Stimulated activated CD8-positive, alpha-beta memory T cell treated with anti-CD3 and anti-CD28 coated beads, Interleukin-12 subunit alpha, Interleukin-12 subunit beta, amount 100 ng/mL, for 24 hours (primary cell): Measurements from ENCODE around the gene GFY.

ENCODE experiments used
- DNase-seq: peaks from one replicate; pipeline ENCODE4 v3.0.0-alpha.2; 2020; ENCODE audit errors: extremely low read depth

GFY gene

DNA sequence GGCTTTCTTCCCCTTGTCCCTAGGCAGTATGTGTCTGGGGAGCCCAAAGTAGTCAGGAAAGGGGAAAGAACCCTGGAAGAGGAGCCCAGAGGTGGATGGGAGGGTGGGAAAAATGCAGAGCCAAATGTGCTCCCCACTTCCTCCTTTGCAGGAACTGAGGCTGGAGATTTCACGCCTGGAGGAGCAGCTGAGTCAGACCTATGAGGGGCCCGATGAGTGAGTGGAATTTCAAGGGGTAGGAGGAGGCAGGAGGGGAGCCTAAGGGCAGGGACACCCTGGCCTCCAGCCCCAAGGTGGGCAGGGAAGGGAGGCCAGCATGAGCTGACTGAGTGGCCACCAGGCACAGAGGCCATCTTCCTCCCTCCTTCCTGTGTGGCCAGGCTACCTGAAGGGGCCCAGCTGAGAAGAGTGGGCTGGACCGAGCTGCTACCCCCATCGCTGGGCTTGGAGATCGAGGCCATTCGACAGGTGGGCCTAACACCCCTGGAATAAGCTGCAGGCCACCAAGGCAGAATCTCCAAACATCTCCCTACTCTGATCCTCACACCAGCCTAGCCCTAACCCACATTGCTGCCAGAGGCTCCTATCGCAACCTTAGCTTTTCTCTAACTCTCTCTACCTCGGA lies 16.3 kb upstream of the GFY start:
- DNase-seq = no peak

DNA sequence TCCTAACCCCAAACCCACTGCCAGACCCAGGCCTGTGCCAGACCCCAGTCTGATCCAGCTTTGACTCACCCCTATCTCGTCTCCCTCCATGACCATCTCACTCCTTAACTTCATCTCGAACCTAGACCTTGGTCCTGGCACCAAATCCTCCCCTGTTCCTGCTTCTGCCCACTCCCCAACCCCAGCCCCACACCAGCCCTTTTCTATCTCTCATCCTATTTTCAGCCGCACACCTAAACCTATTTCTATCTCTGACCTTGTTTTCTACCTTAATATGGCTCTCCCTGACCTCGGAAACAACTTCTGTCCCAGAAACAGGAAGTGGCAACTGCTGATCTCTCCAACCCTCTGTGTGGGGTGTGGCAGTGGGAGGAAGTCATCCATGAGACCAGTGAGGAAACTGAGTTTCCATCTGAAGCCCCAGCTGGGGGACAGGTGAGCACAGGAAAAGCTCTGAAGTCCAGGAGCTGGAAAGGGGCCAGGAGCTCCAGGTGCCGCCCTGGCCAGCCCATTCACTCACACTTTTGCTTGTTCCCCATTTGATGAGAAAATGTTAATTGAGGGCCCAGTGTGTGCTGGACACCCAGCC lies 15.7 kb upstream of the GFY start:
- no peak for DNase-seq

DNA sequence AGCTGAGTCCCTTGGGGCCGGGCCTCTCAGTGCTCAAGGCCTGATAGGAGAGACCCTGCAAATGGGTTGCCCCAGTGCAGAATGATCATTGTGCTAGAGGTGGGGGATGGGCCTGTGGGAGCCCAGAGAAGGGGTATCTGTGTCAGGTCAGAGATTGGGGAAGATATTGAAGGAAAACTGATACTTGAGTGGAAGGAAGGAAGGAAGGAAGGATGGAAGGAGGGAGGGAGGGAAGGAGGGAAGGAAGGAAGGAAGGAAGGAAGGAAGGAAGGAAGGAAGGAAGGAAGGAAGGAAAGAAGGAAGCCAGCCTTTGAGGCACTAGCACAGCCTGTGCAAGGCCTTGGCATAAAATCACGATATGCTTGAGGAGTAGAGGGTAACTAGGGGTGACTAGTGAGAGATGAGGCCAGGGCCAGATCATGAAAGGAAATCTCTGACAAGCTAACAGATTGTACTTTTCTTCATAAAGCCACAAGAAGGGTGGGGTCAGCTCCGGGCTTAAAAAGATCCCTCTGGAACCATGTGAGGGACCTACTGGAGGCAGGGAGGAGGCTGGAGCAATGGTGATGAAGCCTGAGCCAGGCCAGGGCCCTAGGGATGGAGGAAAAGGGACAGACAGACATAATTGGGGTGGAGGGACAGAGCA lies 13.4 kb upstream of the GFY start:
- no peak for DNase-seq

DNA sequence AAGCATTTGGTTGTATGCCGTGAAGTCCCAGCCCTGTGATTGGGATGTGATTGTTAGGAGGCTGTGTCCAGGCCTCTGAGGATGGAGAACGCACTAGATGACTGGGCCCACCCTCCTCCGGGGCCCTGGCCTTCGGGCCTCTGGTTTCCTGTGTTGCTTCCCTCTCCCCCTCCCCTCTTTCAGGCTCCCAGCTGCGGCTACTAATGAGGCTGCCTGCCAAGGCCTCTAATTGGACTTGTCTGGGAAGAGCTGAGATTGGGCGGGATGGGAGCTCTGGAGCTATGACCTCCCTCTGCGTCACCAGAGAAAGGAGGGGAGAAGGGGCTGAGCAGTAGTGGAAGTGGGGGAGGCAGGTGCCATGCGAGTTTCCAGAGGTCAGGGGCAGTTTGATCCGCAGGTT lies 11.8 kb upstream of the GFY start:
- no peak for DNase-seq

DNA sequence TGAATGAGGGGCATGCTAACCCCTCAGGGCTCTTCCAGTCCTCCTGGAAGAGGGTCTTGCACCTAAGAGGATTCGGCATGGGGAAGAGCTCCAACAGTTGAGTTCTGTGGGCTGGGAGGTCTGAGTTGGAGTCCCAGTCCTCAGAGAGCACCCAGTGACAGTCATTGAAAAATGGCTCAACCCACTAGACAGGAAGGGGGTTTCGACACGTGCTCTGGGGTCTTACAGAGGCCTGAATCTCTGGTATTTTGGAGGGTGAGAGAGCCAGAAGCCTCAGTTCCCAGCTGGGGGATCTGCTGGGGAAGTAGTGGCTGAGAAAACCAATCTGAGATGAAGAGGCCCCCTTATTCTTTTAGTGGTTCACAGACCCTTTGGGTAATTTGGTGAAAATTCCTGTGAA lies 10.9 kb upstream of the GFY start:
- no peak for DNase-seq

DNA sequence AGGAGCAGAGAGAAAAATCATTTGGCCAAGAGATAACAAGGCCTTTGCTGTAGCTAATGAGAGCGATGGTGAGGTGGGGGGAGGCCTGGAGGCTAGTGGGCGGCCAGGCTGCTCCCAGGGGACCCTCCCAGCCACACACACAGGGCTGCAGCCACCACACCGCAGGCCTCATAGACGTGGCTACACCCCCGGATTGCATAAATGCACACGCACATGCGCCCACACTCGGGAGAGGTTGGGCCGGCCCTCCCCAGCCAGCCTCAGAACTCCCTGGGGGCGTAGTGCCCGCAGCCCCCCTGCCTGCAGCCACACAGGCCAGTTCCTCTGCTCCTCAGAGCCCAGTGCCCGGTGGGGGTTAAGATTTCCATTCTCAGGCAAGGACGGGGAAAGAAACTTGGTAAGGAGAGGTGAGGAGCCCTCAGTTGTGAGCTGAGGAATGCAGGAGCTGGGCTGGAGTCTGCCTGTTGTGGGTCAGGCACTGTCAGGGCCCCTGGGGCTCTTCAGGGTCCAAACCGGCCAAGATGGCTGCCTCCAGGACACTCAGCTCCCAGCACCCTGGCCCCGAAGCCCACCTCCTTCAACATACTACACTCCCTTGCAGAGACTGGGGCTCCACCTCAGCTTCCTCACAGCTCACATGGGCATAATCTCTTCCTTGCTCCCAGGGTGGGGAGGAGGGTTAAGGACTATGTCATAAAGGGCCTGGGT lies 9.9 kb upstream of the GFY start:
- DNase-seq = no peak

DNA sequence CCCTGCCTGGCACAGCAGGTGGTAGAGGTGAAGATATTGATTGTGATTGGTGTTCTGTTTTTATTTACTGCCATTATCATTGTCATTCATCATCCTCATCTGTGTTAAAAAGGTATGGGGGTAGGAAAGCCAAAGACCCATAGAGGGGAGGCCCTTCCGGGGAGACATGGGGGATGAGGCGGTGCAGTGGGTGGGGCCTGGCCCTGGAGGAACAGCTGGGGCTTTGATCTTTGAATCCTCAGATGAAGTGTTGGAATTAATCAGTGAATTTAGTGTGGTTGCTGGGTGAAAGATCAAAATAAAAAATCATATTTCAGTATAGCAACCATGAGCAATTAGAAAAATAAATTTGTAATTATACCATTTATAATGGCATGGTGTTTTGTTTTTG lies 9.4 kb upstream of the GFY start:
- no peak for DNase-seq

DNA sequence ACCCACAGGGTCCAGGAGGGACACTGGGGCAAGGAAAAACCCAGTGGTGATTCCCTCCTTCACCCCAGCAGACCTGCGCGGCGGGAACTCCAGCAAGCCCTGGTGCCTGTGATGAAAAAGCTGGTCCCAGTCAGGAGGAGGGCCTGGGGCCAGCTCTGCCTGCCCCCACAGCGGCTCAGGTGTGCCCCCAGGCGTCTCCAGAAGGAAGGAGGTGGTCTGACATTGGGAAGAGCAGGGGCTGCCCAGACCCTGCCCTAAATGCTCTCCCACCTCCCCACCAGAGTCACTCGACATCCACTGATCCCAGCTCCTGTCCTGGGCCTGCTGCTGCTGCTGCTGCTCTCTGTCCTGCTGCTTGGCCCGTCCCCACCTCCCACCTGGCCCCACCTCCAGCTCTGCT lies 8.1 kb upstream of the GFY start:
- DNase-seq = no peak

DNA sequence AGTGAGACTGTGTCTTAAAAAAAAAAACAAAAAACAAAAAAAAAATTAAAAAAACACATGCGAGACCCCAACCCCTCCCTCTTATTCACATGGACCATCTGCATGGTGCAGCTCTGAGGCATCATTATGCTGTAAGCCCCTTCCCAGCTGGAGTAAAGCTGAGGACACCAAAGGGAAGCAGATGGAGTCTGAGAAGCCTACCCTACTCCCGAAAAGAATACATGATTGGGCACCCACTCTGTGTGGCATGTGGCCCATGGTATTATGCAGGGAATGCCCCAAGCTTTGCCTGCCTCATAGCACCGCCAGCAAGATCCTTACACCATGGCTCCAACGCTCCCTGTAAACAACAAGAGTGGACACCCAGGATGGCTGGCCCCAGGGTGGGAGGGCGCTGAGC lies 6.7 kb upstream of the GFY start:
- DNase-seq = no peak

DNA sequence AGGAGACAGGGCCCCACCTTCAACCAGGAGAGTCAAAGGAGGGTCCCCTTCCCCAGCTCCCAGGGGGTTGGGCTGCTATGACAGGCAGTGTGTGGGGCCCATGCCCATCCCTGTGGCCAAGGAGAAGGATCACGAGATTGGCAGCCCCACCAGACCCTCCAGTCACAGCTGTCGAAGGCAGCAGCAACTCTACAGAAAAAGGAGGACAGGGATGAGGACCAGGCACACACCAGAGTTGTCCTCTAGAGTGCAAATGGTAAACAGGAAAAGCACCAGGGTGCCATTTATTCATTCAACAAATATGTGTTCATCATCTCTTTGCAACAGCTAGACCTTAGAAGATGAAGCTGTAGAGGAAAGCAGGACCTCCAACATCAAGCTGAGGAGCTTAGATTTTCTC lies 6.0 kb upstream of the GFY start:
- DNase-seq = no peak

DNA sequence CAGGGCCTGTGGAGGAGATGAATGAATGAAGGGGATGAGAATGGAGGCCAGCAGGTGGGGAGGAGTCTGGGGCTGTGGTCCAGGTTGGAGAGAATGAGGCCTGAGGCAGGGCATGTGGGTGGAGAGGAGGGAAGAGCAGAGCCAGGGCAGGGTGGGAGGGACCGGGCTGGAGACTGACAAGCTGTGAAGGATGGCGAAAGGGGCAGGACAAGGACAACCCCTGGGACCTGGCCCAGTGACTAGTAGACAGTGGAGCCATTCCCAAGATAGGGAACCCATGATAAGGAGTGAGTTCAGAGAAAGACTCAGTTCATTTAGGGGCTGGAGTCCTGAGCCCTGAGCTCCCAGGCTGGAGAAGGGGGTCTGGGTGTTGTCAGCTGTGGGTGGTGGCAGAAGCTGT lies 5.0 kb upstream of the GFY start:
- DNase-seq = no peak

DNA sequence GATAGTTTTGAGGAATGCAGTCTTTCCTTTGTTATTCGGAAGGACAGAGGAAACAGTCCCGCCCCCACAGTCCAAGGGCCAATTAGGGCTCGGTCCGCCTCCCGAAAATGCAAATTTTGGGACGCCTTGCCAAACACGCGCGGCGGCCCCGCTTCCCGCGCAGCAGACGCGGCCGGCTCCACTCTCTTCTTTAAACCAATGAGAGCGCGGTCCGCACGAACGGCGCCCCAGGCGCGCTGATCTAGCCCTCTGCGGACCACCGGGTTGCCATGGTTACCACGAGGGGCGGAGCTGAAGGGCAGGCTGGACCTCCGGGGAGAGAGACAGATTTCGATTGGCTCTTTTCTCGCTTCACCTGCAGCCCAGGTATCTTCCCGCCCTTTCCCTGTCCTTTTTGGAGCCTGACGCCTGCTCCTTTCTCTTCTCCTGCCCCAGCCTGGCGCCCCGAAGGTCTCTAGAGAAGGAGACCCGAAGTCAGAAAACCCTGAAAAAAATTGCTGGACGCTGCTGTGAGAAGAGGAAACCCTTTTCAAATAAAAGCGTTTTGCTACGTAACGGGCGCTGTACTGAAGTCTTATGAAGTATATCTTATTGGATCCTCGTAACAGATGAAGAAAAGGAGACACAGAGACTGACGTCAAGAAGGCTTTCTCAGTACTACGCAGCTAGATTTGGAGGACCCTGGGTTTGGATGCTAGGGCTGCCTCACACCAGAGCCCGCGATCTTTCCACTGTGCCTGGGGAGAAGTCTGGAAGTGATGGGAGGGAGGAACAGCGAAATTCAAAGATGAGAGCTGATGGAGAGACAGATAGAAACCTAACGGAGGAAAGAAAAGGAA lies 3.9 kb upstream of the GFY start:
- no peak for DNase-seq

DNA sequence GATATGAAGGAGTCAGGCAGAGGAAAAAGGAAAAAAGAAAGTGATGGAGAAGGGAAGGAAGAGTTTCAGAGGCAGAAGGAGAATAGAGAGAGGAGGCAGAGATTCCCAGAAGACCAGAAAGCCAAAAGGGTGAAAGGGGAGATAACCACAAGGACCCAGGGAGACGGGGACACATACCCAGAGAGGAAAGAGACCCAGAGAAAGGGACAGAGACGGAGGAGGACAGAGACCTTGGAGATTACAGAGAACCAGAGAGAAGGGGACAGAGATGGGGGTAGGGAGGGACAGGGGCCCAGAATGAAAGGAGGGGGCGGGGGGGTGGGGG lies 3.3 kb upstream of the GFY start:
- DNase-seq = no peak

DNA sequence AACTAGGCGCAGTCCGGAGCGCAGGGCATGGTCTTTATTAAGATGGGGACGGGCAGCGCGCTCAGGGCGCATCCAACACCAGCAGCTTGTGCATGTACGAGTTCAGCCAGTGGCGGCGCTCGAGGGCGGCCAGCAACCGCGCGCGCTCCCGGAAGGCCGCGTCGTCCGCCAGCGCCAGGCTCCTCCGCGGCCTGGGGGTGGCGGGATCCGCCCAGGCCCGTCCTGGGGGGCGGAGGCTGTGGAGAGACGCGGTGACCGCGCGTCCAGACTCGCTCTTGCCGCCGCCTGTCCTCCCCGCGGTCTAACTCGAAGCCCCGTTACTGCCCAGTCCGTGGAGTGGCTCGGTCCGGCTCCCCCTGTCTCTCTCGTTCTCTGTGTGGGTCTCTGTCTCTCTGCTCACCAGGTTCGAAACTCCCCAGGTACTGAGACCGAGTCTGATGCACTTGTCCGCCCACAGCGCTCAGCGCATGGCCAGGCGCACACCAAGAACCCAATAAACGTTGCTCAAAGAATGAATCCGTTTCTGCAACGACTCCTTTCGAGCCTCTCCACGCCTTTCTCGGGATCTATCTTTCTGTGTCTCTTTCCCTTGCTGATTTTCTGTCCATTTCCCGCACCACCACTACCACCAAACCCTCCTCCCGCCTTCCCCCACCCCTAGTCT lies 2.6 kb upstream of the GFY start:
- DNase-seq = no peak

DNA sequence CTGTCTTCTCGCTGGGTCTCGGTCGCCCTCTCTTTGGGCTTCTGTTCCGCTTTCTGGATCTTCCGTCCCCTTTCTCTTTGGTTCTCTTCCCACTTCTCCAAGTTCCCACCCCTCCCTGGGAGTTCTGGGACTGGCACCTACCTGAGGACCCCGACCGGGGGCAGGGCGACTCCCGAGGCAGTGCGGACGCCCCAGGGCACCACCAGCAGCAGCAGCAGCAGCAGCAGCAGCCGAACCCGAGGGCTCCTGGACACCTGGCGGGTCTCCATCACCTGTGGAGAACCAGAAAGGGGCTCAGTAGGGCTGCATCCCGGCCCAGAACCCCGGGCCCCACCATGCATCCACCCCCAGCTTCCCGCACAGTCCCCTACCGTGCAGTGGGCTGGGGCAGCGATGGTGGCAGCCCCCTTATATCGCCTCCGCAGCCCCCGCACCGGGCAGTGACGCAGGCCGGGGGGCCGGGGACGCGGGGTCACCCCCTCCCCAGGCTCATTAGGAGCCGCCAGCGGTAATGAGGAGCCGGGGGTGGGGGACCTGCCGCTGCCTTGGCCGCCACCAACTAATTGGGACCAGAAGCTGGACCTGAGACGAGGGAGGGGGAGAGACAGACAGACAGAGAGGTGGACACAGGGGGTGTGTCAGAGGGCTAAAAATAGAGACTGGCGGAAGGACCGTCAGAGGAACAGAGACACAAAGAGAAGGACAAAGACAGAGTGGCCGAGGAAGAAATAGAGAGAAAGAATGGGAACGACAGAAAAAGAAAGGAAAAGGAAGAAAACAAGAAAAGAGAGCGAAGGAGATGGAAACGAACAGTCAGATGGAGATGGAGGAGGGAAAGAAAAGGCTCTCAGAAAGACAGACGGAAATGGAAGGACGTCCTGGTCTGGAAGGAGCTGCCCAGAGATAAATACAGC lies 1.9 kb upstream of the GFY start, which contains the start of gene PTH2:
TSS of gene PTH2 (minus strand) at position 371 of the 914 bp plus-strand sequence. CDS start at position 269, 102 bp downstream.
- no peak for DNase-seq

DNA sequence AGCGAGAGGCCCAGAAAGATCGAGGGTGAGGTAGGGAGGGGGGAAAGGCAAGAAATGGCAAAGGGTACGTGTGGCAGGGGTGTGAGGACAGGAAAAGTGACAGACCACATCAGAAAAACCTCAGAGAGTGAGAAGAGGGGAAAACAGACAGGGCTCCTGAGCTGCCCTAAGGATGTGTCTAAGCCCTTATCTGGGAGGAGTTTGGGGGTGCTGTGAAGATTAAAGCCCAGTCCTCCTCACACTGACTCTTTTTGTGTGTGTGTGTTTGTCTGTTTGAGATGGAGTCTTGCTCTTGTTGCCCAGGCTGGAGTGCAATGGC lies 1.2 kb upstream of the GFY start:
- no peak for DNase-seq

DNA sequence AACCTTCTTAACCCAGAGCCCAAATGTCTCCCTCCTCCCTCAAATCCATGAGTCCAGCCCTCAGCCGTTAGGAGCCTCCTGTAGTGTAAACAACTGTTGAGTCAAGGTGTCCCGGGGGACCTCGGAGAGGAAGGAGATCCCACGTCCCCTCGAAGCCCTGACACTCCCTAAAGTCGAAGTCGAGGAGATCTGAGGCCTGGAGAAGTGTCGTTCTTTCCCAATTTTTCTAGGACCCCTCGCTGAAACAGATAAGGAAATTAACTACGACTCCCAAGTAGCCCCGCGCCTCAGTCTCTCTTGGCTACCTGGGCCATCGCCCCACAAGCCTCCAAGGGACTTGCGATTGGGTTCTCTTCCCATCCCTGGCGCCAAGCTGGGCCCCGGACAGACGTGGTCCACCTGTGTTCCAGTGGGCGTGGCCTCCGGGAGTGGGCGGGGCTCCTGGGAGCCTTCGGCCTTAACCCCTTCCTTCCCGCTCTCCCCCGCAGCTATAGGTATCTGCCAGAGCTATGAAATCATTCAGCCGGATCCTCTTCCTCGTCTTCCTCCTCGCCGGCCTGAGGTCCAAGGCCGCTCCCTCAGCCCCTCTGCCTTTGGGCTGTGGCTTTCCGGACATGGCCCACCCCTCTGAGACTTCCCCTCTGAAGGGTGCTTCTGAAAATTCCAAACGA lies 869 bp downstream of the GFY start:
- no peak for DNase-seq

DNA sequence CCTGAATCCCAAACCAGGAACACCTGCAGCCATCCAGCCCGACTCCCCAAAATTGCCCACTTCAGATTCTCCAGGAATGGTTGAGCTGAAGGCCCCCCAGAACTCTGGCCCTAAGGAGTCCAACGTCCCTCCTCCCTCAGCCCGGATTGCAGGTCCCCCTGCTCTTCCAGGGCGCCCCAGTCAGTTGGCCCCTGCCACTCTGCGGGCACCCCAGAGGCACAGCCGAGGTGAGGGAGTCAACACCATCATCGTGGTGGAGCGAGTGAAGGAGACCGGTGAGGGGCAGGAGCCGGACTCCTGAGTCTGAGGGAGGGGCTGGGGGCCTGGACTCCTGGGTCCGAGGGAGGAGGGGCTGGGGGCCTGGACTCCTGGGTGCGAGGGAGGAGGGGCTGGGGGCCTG lies 2.2 kb downstream of the GFY start:
- DNase-seq = no peak

DNA sequence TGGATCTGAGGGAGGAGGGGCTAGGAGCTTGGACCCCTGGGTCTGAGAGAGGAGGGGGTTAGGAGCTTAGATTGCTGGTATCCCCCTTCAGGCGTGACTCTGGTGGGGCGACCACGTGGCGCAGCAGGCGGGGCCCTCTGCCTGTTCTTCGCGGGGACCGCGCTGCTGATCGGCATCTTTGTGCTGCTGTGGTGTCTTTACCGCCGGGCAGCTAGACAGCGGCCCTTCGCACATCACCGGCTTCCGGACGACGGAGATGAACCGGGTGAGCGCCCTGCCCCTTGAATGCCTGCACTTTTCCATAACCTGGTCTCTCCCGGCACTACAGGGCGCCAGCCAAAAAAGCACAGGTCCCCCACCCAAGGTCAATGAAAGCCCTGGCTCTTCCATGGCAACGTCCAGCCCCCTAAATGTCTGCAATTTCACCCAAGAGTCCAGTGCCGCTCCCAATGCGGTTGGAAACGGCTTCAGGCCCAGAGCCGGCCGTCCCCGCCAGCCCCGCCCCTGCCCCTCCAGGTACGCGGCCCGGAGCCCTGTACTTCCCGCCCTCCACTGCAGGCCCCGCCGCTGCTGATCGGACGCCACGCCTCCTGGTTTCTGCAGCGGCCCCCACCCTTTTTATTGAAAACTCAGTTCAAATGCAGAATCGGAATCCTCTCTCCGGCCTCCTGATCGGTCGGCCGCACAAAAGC lies 2.8 kb downstream of the GFY start:
- DNase-seq = no peak
